ENCODE measurements around the gene WFIKKN2.

DNA sequence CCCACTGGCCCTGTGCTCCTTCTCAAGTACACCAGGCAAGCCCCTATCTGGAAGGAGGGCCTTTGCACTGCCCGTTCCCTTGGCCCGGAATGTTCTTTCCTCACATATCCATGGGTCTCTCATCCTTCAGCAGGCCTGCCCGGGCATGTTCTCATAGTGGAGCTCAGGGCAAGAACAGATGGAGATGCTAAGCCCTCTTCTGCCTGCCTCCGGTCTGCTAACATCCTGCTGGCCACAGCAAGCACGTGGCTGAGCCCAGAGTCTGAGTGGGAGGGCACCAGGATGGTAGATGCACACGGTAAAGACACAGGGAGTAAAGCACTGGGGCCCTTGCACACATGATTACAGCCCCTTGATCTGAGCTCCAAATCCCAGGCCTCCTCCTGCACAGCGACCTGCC lies 48.3 kb upstream of the WFIKKN2 start:
- TF ChIP-seq, protein P1, sequence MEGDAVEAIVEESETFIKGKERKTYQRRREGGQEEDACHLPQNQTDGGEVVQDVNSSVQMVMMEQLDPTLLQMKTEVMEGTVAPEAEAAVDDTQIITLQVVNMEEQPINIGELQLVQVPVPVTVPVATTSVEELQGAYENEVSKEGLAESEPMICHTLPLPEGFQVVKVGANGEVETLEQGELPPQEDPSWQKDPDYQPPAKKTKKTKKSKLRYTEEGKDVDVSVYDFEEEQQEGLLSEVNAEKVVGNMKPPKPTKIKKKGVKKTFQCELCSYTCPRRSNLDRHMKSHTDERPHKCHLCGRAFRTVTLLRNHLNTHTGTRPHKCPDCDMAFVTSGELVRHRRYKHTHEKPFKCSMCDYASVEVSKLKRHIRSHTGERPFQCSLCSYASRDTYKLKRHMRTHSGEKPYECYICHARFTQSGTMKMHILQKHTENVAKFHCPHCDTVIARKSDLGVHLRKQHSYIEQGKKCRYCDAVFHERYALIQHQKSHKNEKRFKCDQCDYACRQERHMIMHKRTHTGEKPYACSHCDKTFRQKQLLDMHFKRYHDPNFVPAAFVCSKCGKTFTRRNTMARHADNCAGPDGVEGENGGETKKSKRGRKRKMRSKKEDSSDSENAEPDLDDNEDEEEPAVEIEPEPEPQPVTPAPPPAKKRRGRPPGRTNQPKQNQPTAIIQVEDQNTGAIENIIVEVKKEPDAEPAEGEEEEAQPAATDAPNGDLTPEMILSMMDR (conservative IDR thresholded peaks at IDR 0.05 in 1 of 2, IDR thresholded peaks at IDR 0.05 in 1 of 2; ENCODE audit: low read depth in 1 of 2, low read length in 2 of 2), result no peak
- TF ChIP-seq EZH2 (IDR thresholded peaks at IDR 0.05; ENCODE audit: low read length, missing control alignments), result no peak
